PFSK-1 (cell line): Measurements from ENCODE around the gene TCF20.

Source experiments
- FOXP2 ChIP-seq: optimal IDR thresholded peaks from 2 replicates; pipeline ENCODE3; 2011; ENCODE audit warnings: borderline replicate concordance, control low read depth, inconsistent platforms; ENCODE audit not compliant: insufficient read depth; ENCODE audit errors: extremely low read length, extremely low read depth
- POLR2AphosphoS5 ChIP-seq: IDR thresholded peaks from 2 replicates; pipeline ENCODE4 v1.6.1; 2012; ENCODE audit warnings: low read depth, mild to moderate bottlenecking, control low read depth, low read length, moderate library complexity
- SIN3A ChIP-seq: IDR thresholded peaks from 2 replicates; pipeline ENCODE4 v1.6.1; 2012; ENCODE audit warnings: mild to moderate bottlenecking, low read length, moderate library complexity, borderline replicate concordance; ENCODE audit not compliant: insufficient read depth
- TAF1 ChIP-seq: IDR thresholded peaks from 2 replicates; pipeline ENCODE4 v1.6.1; 2012; ENCODE audit warnings: low read length, control low read depth, borderline replicate concordance; ENCODE audit not compliant: insufficient read depth
- TF ChIP-seq, protein P1 (sequence below), 2 experiments: IDR thresholded peaks; 2 replicates each; pipeline versions ENCODE4 v1.6.1 to v1.8.0; 2011 to 2012; ENCODE audit warnings: low read depth in 2 of 2, low read length in 2 of 2, control low read depth in 1 of 2, inconsistent platforms in 1 of 2, mild to moderate bottlenecking in 1 of 2, moderate library complexity in 1 of 2; ENCODE audit not compliant: insufficient read depth in 1 of 2

DNA sequence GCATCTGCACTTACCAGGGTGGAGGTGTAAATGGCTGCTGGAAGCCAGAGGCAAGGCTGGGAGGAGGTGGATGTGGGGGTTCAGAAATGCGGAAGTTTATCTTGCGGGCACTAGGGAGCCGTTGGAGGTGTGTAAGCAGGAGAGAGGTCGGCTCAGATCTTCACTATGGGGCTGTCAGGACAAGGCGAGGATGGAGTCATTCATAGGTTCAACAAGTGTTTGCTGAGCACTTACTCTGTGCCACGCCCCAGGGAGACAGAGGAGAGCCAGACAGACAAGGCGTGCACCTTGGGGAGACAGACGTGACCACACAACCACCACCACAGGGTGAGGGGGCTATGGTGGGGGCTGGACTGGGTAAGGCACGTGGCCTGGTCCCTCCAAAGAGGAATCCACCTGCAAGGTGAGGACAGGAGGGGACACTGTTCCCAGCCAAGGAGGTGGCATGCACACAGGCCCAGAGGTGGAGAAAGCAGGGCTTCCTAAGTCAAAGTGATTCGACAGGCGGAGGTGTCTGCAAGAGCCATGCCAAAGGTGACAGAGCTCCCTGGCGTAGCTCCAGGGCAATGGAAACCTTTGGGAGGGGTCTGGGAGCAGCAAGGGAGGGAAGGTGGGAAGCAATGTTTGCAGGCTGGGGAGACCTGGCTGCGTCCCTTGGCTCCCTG, 30.8 kb upstream of the TCF20 start:
- no peak for TF ChIP-seq POLR2AphosphoS5
- no peak for TF ChIP-seq TAF1
- TF ChIP-seq, protein P1, sequence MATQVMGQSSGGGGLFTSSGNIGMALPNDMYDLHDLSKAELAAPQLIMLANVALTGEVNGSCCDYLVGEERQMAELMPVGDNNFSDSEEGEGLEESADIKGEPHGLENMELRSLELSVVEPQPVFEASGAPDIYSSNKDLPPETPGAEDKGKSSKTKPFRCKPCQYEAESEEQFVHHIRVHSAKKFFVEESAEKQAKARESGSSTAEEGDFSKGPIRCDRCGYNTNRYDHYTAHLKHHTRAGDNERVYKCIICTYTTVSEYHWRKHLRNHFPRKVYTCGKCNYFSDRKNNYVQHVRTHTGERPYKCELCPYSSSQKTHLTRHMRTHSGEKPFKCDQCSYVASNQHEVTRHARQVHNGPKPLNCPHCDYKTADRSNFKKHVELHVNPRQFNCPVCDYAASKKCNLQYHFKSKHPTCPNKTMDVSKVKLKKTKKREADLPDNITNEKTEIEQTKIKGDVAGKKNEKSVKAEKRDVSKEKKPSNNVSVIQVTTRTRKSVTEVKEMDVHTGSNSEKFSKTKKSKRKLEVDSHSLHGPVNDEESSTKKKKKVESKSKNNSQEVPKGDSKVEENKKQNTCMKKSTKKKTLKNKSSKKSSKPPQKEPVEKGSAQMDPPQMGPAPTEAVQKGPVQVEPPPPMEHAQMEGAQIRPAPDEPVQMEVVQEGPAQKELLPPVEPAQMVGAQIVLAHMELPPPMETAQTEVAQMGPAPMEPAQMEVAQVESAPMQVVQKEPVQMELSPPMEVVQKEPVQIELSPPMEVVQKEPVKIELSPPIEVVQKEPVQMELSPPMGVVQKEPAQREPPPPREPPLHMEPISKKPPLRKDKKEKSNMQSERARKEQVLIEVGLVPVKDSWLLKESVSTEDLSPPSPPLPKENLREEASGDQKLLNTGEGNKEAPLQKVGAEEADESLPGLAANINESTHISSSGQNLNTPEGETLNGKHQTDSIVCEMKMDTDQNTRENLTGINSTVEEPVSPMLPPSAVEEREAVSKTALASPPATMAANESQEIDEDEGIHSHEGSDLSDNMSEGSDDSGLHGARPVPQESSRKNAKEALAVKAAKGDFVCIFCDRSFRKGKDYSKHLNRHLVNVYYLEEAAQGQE (IDR thresholded peaks at IDR 0.05; ENCODE audit: insufficient read depth in 1 of 2, low read depth in 2 of 2, low read length in 2 of 2), result no peak
- TF ChIP-seq SIN3A, result no peak
- TF ChIP-seq FOXP2, result no peak
